H1 (cell line): ENCODE data around the gene TMEM131L. TPM values are rescaled to one million over a fixed set of nuclear protein-coding genes. Genes with fewer than 3 reads are reported as not detected.

Source experiments
- CTCF ChIA-PET: fragments of 300-600 bp; sonication (Branson Sonifier 250); formaldehyde crosslinking; loops from one replicate; lab custom pipeline; 2021; ENCODE audit not compliant: partially characterized antibody; lab: Charles Lee
- POLR2A ChIA-PET: fragments of 300-600 bp; sonication (Branson Sonifier 250); formaldehyde crosslinking; loops from one replicate; lab custom pipeline; 2021; ENCODE audit warnings: inconsistent platforms; ENCODE audit not compliant: partially characterized antibody; lab: Charles Lee
- DNase-seq, 2 experiments: peaks; one replicate each; pipeline versions ENCODE4 v3.0.0 to v3.0.0-alpha.2; 2010 to 2022; ENCODE audit warnings: low spot score in 2 of 2, low read depth in 1 of 2, mixed read lengths in 1 of 2
- FAIRE-seq: peaks from 2 replicates; lab custom pipeline; 2011; peaks lifted over from hg19 to GRCh38; lab: Jason Lieb, UNC
- H2AFZ ChIP-seq: 2 replicates; pipeline ENCODE4 v1.8.1; 2012; ENCODE audit warnings: low read length, inconsistent platforms
- H2AK5ac ChIP-seq: 2 replicates; pipeline ENCODE4 v1.6.1; 2013; ENCODE audit warnings: low read depth, low read length
- H2BK120ac ChIP-seq: replicated peaks from 2 replicates; pipeline ENCODE3; 2013; ENCODE audit warnings: low read depth, low read length, inconsistent platforms
- H2BK12ac ChIP-seq: 2 replicates; pipeline ENCODE4 v1.6.1; 2013; ENCODE audit warnings: low read depth, low read length
- H2BK15ac ChIP-seq: 2 replicates; pipeline ENCODE4 v1.6.1; 2013; ENCODE audit warnings: low read length
- H2BK20ac ChIP-seq: 2 replicates; pipeline ENCODE4 v1.6.1; 2013; ENCODE audit warnings: low read length
- H2BK5ac ChIP-seq: 2 replicates; pipeline ENCODE4 v1.6.1; 2013; ENCODE audit warnings: low read depth, low read length
- H3K14ac ChIP-seq: 2 replicates; pipeline ENCODE4 v1.6.1; 2013; ENCODE audit warnings: inconsistent platforms; ENCODE audit not compliant: insufficient read length
- H3K18ac ChIP-seq: 2 replicates; pipeline ENCODE4 v1.6.1; 2013; ENCODE audit warnings: low read length; ENCODE audit errors: extremely low read depth
- H3K23ac ChIP-seq: 2 replicates; pipeline ENCODE4 v1.6.1; 2013; ENCODE audit warnings: inconsistent platforms; ENCODE audit not compliant: insufficient read length
- H3K23me2 ChIP-seq: 2 replicates; pipeline ENCODE4 v1.6.1; 2013; ENCODE audit warnings: low read depth, low read length
- H3K27ac ChIP-seq: 2 replicates; pipeline ENCODE4 v1.6.1; 2011; ENCODE audit warnings: low read depth, low read length, inconsistent platforms
- H3K27me3 ChIP-seq, 4 experiments: replicated peaks in 1 of 4; 1 replicate in 1 of 4; 2 replicates in 3 of 4; pipeline versions ENCODE4 v1.6.1 to v1.8.1; 2011 to 2013; ENCODE audit warnings: low read length in 3 of 4, mild to moderate bottlenecking in 3 of 4, inconsistent platforms in 2 of 4, mixed read lengths in 2 of 4, moderate library complexity in 1 of 4; ENCODE audit not compliant: control insufficient read depth in 3 of 4, insufficient read depth in 3 of 4; ENCODE audit errors: extremely low read depth in 1 of 4
- H3K36me3 ChIP-seq, 4 experiments: 2 replicates each; pipeline versions ENCODE4 v1.6.1 to v1.8.1; 2011 to 2013; ENCODE audit warnings: mild to moderate bottlenecking in 4 of 4, low read length in 3 of 4, moderate library complexity in 2 of 4, control low read depth in 1 of 4, inconsistent platforms in 1 of 4; ENCODE audit not compliant: insufficient read depth in 4 of 4, control insufficient read depth in 2 of 4
- H3K4ac ChIP-seq: replicated peaks from 2 replicates; pipeline ENCODE3; 2013; ENCODE audit warnings: low read length, low read depth, mixed read lengths, inconsistent platforms; ENCODE audit not compliant: insufficient read length
- H3K4me1 ChIP-seq, 4 experiments: replicated peaks in 1 of 4; 1 replicate in 1 of 4; 2 replicates in 3 of 4; pipeline versions ENCODE4 v1.6.1 to v1.8.1; 2011 to 2013; ENCODE audit warnings: low read length in 3 of 4, inconsistent platforms in 2 of 4, mixed read lengths in 1 of 4; ENCODE audit not compliant: insufficient read depth in 4 of 4, control insufficient read depth in 3 of 4
- H3K4me2 ChIP-seq, 2 experiments: 2 replicates each; pipeline versions ENCODE4 v1.6.1 to v1.8.1; 2011 to 2013; ENCODE audit warnings: low read depth in 2 of 2, low read length in 2 of 2, control low read depth in 1 of 2, inconsistent platforms in 1 of 2, mild to moderate bottlenecking in 1 of 2; ENCODE audit not compliant: insufficient read depth in 1 of 2
- H3K4me3 ChIP-seq, 4 experiments: fragments of 200-600, 300-600 bp in 1 of 4; sonication (generic), shearing (Covaris generic), sonication (Bioruptor Twin) in 1 of 4; 2 replicates each; pipeline versions ENCODE4 v1.5.1 to v1.8.1; 2011 to 2016; ENCODE audit warnings: low read length in 4 of 4, low read depth in 3 of 4, control low read depth in 2 of 4, inconsistent platforms in 2 of 4, mild to moderate bottlenecking in 2 of 4, mixed read lengths in 1 of 4, moderate library complexity in 1 of 4; ENCODE audit not compliant: insufficient read depth in 2 of 4; ENCODE audit errors: extremely low read depth in 1 of 4
- H3K56ac ChIP-seq: replicated peaks from 2 replicates; pipeline ENCODE3; 2013; ENCODE audit warnings: low read depth, mild to moderate bottlenecking, mixed read lengths, low read length, inconsistent platforms; ENCODE audit not compliant: insufficient read length
- H3K79me1 ChIP-seq: 2 replicates; pipeline ENCODE4 v1.6.1; 2013; ENCODE audit warnings: low read depth, low read length, control low read depth
- H3K79me2 ChIP-seq, 2 experiments: 2 replicates each; pipeline versions ENCODE4 v1.6.1 to v1.8.1; 2012 to 2013; ENCODE audit warnings: low read length in 2 of 2, mild to moderate bottlenecking in 2 of 2, inconsistent platforms in 1 of 2; ENCODE audit not compliant: insufficient read depth in 2 of 2, control insufficient read depth in 1 of 2
- H3K9ac ChIP-seq, 4 experiments: replicated peaks in 1 of 4; 1 replicate in 1 of 4; 2 replicates in 3 of 4; pipeline versions ENCODE4 v1.6.1 to v1.8.1; 2011 to 2013; ENCODE audit warnings: low read depth in 3 of 4, low read length in 3 of 4, control low read depth in 2 of 4, mild to moderate bottlenecking in 2 of 4, moderate library complexity in 2 of 4, inconsistent platforms in 1 of 4; ENCODE audit errors: extremely low read depth in 1 of 4
- H3K9me3 ChIP-seq, 2 experiments: 2 replicates each; pipeline versions ENCODE4 v1.6.1 to v1.8.1; 2012 to 2013; ENCODE audit warnings: mild to moderate bottlenecking in 2 of 2, moderate library complexity in 2 of 2, control low read depth in 1 of 2, inconsistent platforms in 1 of 2, low read depth in 1 of 2, low read length in 1 of 2, mixed read lengths in 1 of 2; ENCODE audit not compliant: insufficient read depth in 2 of 2
- H4K20me1 ChIP-seq, 2 experiments: replicated peaks in 1 of 2; 2 replicates each; pipeline versions ENCODE3 to v1.8.1; 2011 to 2013; ENCODE audit warnings: inconsistent platforms in 2 of 2, low read length in 2 of 2, mild to moderate bottlenecking in 1 of 2; ENCODE audit not compliant: insufficient read depth in 2 of 2, control insufficient read depth in 1 of 2
- H4K5ac ChIP-seq: 2 replicates; pipeline ENCODE4 v1.6.1; 2013; ENCODE audit warnings: low read length, low read depth, mixed read lengths, inconsistent platforms; ENCODE audit not compliant: insufficient read length
- H4K8ac ChIP-seq: 2 replicates; pipeline ENCODE4 v1.8.0; 2013; ENCODE audit warnings: mild to moderate bottlenecking, moderate library complexity, low read length, inconsistent platforms; ENCODE audit not compliant: insufficient read depth; ENCODE audit errors: extremely low read depth
- H4K91ac ChIP-seq: replicated peaks from 2 replicates; pipeline ENCODE3; 2013; ENCODE audit warnings: low read length, mixed read lengths, inconsistent platforms; ENCODE audit not compliant: insufficient read length
- CBX5 ChIP-seq: fragments of 300-800, 300-1000 bp; sonication (generic); IDR thresholded peaks from 2 replicates; pipeline ENCODE4 v1.7.1; 2016; ENCODE audit warnings: antibody characterized with exemption, low read length, low read depth
- CBX8 ChIP-seq: fragments of 300-800, 300-1000 bp; sonication (generic); IDR thresholded peaks from 2 replicates; pipeline ENCODE4 v1.7.1; 2016; ENCODE audit warnings: low read depth, low read length, borderline replicate concordance
- CHD2 ChIP-seq: IDR thresholded peaks from 2 replicates; pipeline ENCODE4 v1.6.1; 2012; ENCODE audit warnings: low read length, improper control_type of control experiment
- CTBP2 ChIP-seq: IDR thresholded peaks from 2 replicates; pipeline ENCODE4 v1.7.0; 2011; ENCODE audit warnings: borderline replicate concordance, mild to moderate bottlenecking, moderate library complexity, mixed read lengths, low read length; ENCODE audit not compliant: insufficient read depth, insufficient read length
- HDAC6 ChIP-seq: IDR thresholded peaks from one replicate; pipeline ENCODE4 v1.7.1; 2012; ENCODE audit warnings: low read depth, mild to moderate bottlenecking, inconsistent platforms, low read length, moderate library complexity
- NANOG ChIP-seq: IDR thresholded peaks from 2 replicates; pipeline ENCODE4 v1.6.1; 2011; ENCODE audit warnings: low read length, low read depth, mild to moderate bottlenecking, inconsistent platforms; ENCODE audit not compliant: insufficient read depth, poor library complexity, severe bottlenecking
- RBBP5 ChIP-seq: IDR thresholded peaks from 2 replicates; pipeline ENCODE4 v1.7.1; 2012; ENCODE audit warnings: low read depth, mild to moderate bottlenecking, inconsistent platforms, low read length, moderate library complexity, borderline replicate concordance
- RNF2 ChIP-seq: fragments of 200-900, 300-1000 bp; sonication (generic); IDR thresholded peaks from 2 replicates; pipeline ENCODE4 v1.7.1; 2016; ENCODE audit warnings: borderline replicate concordance, low read depth, mild to moderate bottlenecking, antibody characterized with exemption, low read length; ENCODE audit not compliant: poor library complexity, severe bottlenecking; ENCODE audit errors: missing control alignments
- SIN3A ChIP-seq, 2 experiments: IDR thresholded peaks in 1 of 2; conservative IDR thresholded peaks in 1 of 2; 2 replicates each; pipeline ENCODE4 v1.6.1; 2011 to 2012; ENCODE audit warnings: low read length in 2 of 2, improper control_type of control experiment in 1 of 2, low read depth in 1 of 2, mild to moderate bottlenecking in 1 of 2
- TAF7 ChIP-seq: optimal IDR thresholded peaks from 2 replicates; pipeline ENCODE3; 2011; ENCODE audit warnings: low read depth, mild to moderate bottlenecking, inconsistent platforms, low read length, moderate library complexity, borderline replicate concordance
- TBP ChIP-seq: IDR thresholded peaks from 2 replicates; pipeline ENCODE4 v1.6.1; 2011; ENCODE audit warnings: low read depth, low read length, improper control_type of control experiment
- TCF12 ChIP-seq: IDR thresholded peaks from 2 replicates; pipeline ENCODE4 v1.6.1; 2011; ENCODE audit warnings: low read depth, mild to moderate bottlenecking, low read length
- WGBS, 2 experiments: shearing (Covaris generic) in 1 of 2; methylation state at CpG; one replicate each; pipeline versions ENCODE4 v1.1.6 to v1.1.7; 2013 to 2015; ENCODE audit warnings: low lambda C conversion rate in 2 of 2, mixed read lengths in 2 of 2, inconsistent platforms in 1 of 2, low coverage in 1 of 2, missing lambda C conversion rate in 1 of 2; ENCODE audit not compliant: insufficient replicate concordance in 2 of 2, insufficient coverage in 1 of 2, insufficient read length in 1 of 2; ENCODE audit errors: extremely low coverage in 1 of 2, missing lambda C conversion rate in 1 of 2; 5-methylcytosine and 5-hydroxymethylcytosine counted together
- polyA plus RNA-seq, 7 experiments: library from polyadenylated mRNA; depleted of rRNA in 3 of 7; stranded (reverse) in 5 of 7; unstranded in 2 of 7; fragments of >200 nt in 5 of 7; fragments of 200-250 nt in 2 of 7; gene quantifications; 1 replicate in 5 of 7; 2 replicates in 1 of 7; 4 replicates in 1 of 7; pipeline versions ENCODE4 v1.2.1 to v1.2.3, GENCODE V29; 2011 to 2013; ENCODE audit warnings: missing spikeins in 2 of 7, mixed read lengths in 2 of 7
- total RNA-seq: library from RNA; stranded (reverse); fragmentation: NEBNext Ultra II Directional; extraction: Animal tissue kit (Norgen Biotek cat#: 25700); gene quantifications from 2 replicates; pipeline ENCODE4 v1.2.1, GENCODE V29; 2021
- TF ChIP-seq, protein P1 (sequence below): IDR thresholded peaks from 2 replicates; pipeline ENCODE4 v1.6.1; 2012; ENCODE audit warnings: inconsistent platforms

TMEM131L gene
- total and polyA plus RNA-seq, 2 of the 8 experiments (the other 6 are each of a cell fraction or from before 2014, with no cell fraction given) = 14.3 to 26.1 TPM

DNA sequence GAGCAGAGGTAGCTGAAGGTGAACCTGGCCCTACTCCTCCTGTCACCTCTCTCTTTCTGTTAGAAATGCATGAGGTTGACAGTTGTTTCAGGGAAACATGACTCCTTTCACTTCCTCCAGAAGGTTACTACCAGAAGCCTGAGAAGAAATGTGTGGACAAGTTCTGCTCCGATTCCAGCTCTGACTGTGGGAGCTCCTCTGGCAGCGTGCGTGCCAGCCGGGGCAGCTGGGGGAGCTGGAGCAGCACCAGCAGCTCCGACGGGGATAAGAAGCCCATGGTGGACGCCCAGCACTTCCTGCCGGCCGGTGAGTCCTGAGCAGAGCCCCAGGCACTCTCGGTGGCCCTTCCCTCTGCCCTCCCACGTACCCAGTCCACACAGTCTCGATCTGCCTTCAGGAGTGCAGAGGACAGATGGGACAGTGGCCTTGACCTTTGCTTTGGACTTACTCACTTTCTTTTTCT is 156.6 kb downstream of the TMEM131L start:
- Histone ChIP-seq H4K8ac (no peak overlapping the region), H3K14ac (no peak overlapping the region), H3K23me2 (no peaks in the 10 kb centered on the region), H2BK120ac (no peak overlapping the region), H2BK12ac (no peak overlapping the region), H3K9ac (no peak overlapping the region), H3K4ac (no peak overlapping the region), H2AFZ (no peak overlapping the region), H4K5ac (no peak overlapping the region), H3K4me1 (peaks cover 0 to 12% (median 11%) of the 10 kb centered on the region in 4 experiments; a peak in 4 of 7 replicates), H3K27me3 (no peaks in the 10 kb centered on the region), H3K27ac (no peak overlapping the region), H4K91ac (no peak overlapping the region), H3K79me1 (no peaks in the 10 kb centered on the region), H3K36me3 (peaks cover 2 to 45% (median 21%) of the 10 kb centered on the region in 4 experiments), H2AK5ac (no peak overlapping the region), H2BK15ac (no peak overlapping the region), H3K18ac (no peak overlapping the region), H2BK5ac (no peak overlapping the region), H2BK20ac (no peak overlapping the region), H4K20me1 (no peaks in the 10 kb centered on the region), H3K4me3 (no peak overlapping the region), H3K23ac (no peak overlapping the region), H3K79me2 (no peaks in the 10 kb centered on the region), H3K4me2 (no peak overlapping the region), H3K9me3 (no peaks in the 10 kb centered on the region), H3K56ac (no peak overlapping the region)
- FAIRE-seq (no peak), DNase-seq (no peak)
- WGBS, 2 experiments = 80% methylated on average over 8 of the region's 12 CpGs; no CpG with 5 or more reads in 1 of the 2 experiments
- CTCF ChIA-PET = interaction anchor here (0.7 to 3.4 kb wide), 3 partner anchors 10 to 17 kb away, joined by 3 to 16 read pairs (median 5); no protein-coding TSS in a partner anchor
- POLR2A ChIA-PET = interaction anchor here (0.6 kb wide), 1 partner anchor 72 kb away, joined by 4 read pairs; no protein-coding TSS in a partner anchor
- TF ChIP-seq NANOG = no peak
- TF ChIP-seq RNF2 = no peak
- TF ChIP-seq TBP = no peak
- no peak for TF ChIP-seq TAF7
- TF ChIP-seq, protein P1, sequence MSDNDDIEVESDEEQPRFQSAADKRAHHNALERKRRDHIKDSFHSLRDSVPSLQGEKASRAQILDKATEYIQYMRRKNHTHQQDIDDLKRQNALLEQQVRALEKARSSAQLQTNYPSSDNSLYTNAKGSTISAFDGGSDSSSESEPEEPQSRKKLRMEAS = no peak
- no peak for TF ChIP-seq HDAC6
- no peak for TF ChIP-seq CHD2
- TF ChIP-seq TCF12 = no peak
- no peak for TF ChIP-seq CBX8
- TF ChIP-seq RBBP5 = no peak
- no peak for TF ChIP-seq CBX5
- no peak for TF ChIP-seq CTBP2
- TF ChIP-seq SIN3A (conservative IDR thresholded peaks at IDR 0.05 in 1 of 2, IDR thresholded peaks at IDR 0.05 in 1 of 2; ENCODE audit: low read depth in 1 of 2, low read length in 2 of 2) = no peak
